ENCODE measurements around the gene SIRT2. TPM values are rescaled to one million over a fixed set of nuclear protein-coding genes. Genes with fewer than 3 reads are reported as not detected.

The SIRT2 gene
- total and polyA plus RNA-seq, 2 of the 8 experiments (the other 6 are each of a cell fraction or from before 2014, with no cell fraction given): 6.5 to 10.0 TPM

- TF ChIP-seq E2F6 (IDR thresholded peaks at IDR 0.05) (peak; percentile 51; the same call in 1 of the 2 replicates), USF2 (IDR thresholded peaks at IDR 0.05; ENCODE audit: low read length) (peak; percentile 52), JUND (IDR thresholded peaks at IDR 0.05; ENCODE audit: low read length) (no peak), TAF7 (optimal IDR thresholded peaks at IDR 0.05; ENCODE audit: borderline replicate concordance, low read depth, low read length) (peak; percentile 40), CHD7 (IDR thresholded peaks at IDR 0.05; ENCODE audit: insufficient replicate concordance, low read length) (no peak), POLR2A (IDR thresholded peaks at IDR 0.05; ENCODE audit: control extremely low read depth in 1 of 2, low read depth in 2 of 2, low read length in 2 of 2) (peak in 1 of 2 experiments; percentile 81; a peak in 2 of 3 replicates), HDAC6 (IDR thresholded peaks at IDR 0.05; ENCODE audit: low read depth, low read length) (no peak), YY1 (IDR thresholded peaks at IDR 0.05; ENCODE audit: low read depth, low read length) (peak; percentile 99), KDM5A (IDR thresholded peaks at IDR 0.05; ENCODE audit: low read length) (no peak)
Observed at GRCh38 chr19:38899447-38900201, at the start of gene SIRT2, which contains the start of gene NFKBIB (continued).

Measured in H1 (cell line).